DMS53 treated with DMSO at 0.1 percent for 48 hours (cell line): ENCODE measurements around the gene RIPOR1.
"Not testable (repeated sequence)": the region's sequence is repeated elsewhere in the genome, so short reads cannot be mapped to it uniquely, and the experiment has no call there.

ENCODE experiments used
- DNase-seq: peaks from one replicate; lab custom pipeline; 2025; ENCODE audit not compliant: unreplicated experiment; lab: John Stamatoyannopoulos, UW

The RIPOR1 gene

DNA sequence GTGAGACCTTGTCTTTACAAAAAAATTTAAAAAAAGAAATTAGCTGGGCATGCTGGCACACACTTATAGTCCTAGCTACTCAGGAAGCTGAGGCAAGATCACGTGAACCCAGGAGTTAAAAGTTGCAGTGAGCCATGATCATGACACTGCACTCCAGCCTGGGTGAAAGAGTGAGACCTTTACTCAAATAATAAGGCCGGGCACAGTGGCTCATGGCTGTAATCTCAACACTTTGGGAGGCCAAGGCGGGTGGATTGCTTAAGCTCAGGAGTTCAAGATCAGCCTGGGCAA, 11.5 kb upstream of the RIPOR1 start:
- no peak for DNase-seq

GRCh38 chr16:67517661-67518423, 10.8 kb upstream of the RIPOR1 start:
- no peak for DNase-seq

GRCh38 chr16:67518676-67519075, 10.0 kb upstream of the RIPOR1 start:
- no peak for DNase-seq

DNA sequence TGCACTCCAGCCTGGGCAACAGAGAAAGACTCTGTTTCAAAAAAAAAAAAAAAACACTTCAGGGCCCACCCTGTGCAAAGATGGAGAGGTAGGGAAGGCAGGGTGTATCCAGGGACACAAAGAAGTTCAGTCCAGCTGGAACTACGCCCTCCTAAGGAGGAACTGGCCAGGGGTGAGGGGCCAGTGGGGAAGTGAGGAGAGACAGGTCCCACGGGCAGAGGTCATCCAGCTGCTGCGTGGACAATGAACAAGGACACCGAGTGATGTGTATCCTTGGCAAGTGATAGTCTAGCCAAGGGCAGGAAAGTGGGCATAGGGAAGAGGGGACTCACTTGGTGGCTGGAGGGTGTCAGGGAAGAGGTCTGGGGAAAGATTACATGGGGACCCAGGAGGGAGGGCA, 9.4 kb upstream of the RIPOR1 start:
- DNase-seq: no peak

- DNase-seq: peak; percentile 81
These were observed 7.4 kb upstream of the RIPOR1 start for GRCh38 chr16:67521095-67521804.

GRCh38 chr16:67525176-67525860, 3.3 kb upstream of the RIPOR1 start:
- no peak for DNase-seq

- no peak for DNase-seq
These were observed 2.4 kb upstream of the RIPOR1 start for GRCh38 chr16:67526149-67526791.

GRCh38 chr16:67528870-67529581, 397 bp downstream of the RIPOR1 start:
- no peak for DNase-seq

- no peak for DNase-seq
These were observed 968 bp downstream of the RIPOR1 start for GRCh38 chr16:67529582-67530012.

GRCh38 chr16:67530013-67530939, 1.6 kb downstream of the RIPOR1 start:
- peak; percentile 42 for DNase-seq

- DNase-seq: no peak
These were observed 2.6 kb downstream of the RIPOR1 start for GRCh38 chr16:67531247-67531646.

DNA sequence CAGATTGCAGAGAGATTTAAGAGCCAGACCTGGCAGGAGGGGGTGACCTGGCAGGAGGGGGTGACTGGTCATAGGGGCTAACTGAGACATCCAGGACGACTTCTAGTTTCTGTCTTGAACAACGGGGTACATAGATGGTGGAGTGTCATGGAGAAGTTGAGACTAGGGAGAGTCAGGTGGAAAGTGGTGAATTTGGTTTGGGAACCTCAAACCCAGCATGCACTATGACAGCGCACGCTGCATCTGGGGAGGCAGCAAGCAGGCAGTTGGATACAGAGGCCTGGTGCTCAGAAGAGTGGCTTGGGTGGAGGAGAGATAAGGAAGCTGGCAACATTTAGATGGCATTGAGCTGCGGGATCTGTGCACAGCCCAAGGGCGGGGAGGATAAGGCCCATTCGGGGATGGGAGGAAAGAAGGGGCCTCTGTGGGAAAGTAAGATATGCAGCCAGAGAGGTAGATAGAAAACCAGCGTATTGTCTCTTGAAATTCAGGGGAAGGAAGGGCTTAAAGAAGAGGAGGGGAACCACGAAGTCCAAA, 4.5 kb downstream of the RIPOR1 start:
- no peak for DNase-seq

DNA sequence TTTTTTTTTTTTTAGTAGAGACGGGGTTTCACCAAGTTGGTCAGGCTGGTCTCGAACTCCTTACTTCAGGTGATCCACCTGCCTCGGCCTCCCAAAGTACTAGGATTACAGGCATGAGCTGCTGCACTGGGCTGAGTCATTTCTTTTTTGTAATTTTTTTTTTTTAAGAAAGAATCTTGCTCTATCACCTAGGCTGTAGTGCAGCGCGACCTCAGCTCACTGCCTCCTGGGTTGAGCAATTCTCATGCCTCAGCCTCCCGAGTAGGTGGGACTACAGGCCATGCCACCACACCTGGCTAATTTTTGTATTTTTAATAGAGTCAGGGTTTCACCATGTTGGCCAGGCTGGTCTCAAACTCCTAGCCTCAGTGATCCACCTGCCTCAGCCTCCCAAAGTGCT, 5.4 kb downstream of the RIPOR1 start:
- not testable (repeated sequence) for DNase-seq

- DNase-seq: no peak
These were observed 5.8 kb downstream of the RIPOR1 start for GRCh38 chr16:67534431-67534830.

GRCh38 chr16:67535201-67535600, 6.6 kb downstream of the RIPOR1 start:
- no peak for DNase-seq

- no peak for DNase-seq
These were observed 8.6 kb downstream of the RIPOR1 start for GRCh38 chr16:67537270-67537635.

- no peak for DNase-seq
These were observed 9.3 kb downstream of the RIPOR1 start for GRCh38 chr16:67537636-67538591.

- DNase-seq: no peak
These were observed 10.1 kb downstream of the RIPOR1 start for GRCh38 chr16:67538666-67539101.

- no peak for DNase-seq
These were observed 10.6 kb downstream of the RIPOR1 start for GRCh38 chr16:67539271-67539670.
